HepG2 (cell line): ENCODE results near the gene BEND3. TPM values are rescaled to one million over a fixed set of nuclear protein-coding genes. Genes with fewer than 3 reads are reported as not detected.

Experiments used
- ATAC-seq: fragments of 200-7000 bp; cut with Tn5 transposase; 3 replicates; pipeline ENCODE4 v1.9.1; 2020; ENCODE audit warnings: mild to moderate bottlenecking, moderate library complexity
- BruUV-seq: library from RNA; stranded (reverse); fragments of 400-500 nt; replicated peaks from 2 replicates; lab custom pipeline; 2021; lab: Mats Ljungman, UMichigan
- CTCF ChIA-PET: fragments of 300-600 bp; formaldehyde crosslinking; extraction: SDS; loops from one replicate; lab custom pipeline; 2021; ENCODE audit warnings: low total read pairs, inconsistent platforms, low intra/inter-chr PET ratio; lab: Yijun Ruan, JAX
- POLR2A ChIA-PET: fragments of 350-600 bp; sonication (Branson Sonifier 250); formaldehyde crosslinking; loops from one replicate; lab custom pipeline; 2020; ENCODE audit warnings: antibody characterized with exemption, inconsistent platforms; lab: Yijun Ruan, JAX
- DNase-seq: peaks from one replicate; pipeline ENCODE4 v3.0.0-alpha.2; 2015; ENCODE audit warnings: low spot score
- FAIRE-seq: peaks from 3 replicates; lab custom pipeline; 2011; peaks lifted over from hg19 to GRCh38; lab: Jason Lieb, UNC
- H2AFZ ChIP-seq: one replicate; pipeline ENCODE4 v1.6.1; 2011; ENCODE audit warnings: low read length, inconsistent platforms
- H3K27ac ChIP-seq: fragments of 300-600 bp; 3 replicates; pipeline ENCODE4 v1.8.0; 2011; ENCODE audit warnings: mixed run types, mild to moderate bottlenecking, mixed read lengths, low read length, inconsistent platforms; ENCODE audit not compliant: insufficient read depth; ENCODE audit errors: extremely low read length
- H3K27me3 ChIP-seq, 2 experiments: fragments of 200-600 bp in 1 of 2; 2 replicates in 1 of 2; 3 replicates in 1 of 2; pipeline versions ENCODE4 v1.6.0 to v1.8.0; 2011; ENCODE audit warnings: low read length in 2 of 2, mild to moderate bottlenecking in 2 of 2, moderate library complexity in 2 of 2, inconsistent platforms in 1 of 2; ENCODE audit not compliant: insufficient read depth in 2 of 2, control insufficient read depth in 1 of 2
- H3K36me3 ChIP-seq, 2 experiments: fragments of 200-600 bp in 1 of 2; replicated peaks in 1 of 2; 2 replicates in 1 of 2; 3 replicates in 1 of 2; pipeline versions ENCODE4 v1.5.1 to v1.8.0; 2011; ENCODE audit warnings: low read length in 2 of 2, inconsistent platforms in 1 of 2; ENCODE audit not compliant: insufficient read depth in 2 of 2, control insufficient read depth in 1 of 2
- H3K4me1 ChIP-seq: 2 replicates; pipeline ENCODE4 v1.5.1; 2012; ENCODE audit warnings: low read length, inconsistent platforms; ENCODE audit not compliant: insufficient read depth
- H3K4me2 ChIP-seq: 2 replicates; pipeline ENCODE4 v1.6.0; 2011; ENCODE audit warnings: low read depth, low read length, inconsistent platforms
- H3K4me3 ChIP-seq, 3 experiments: fragments of 200-600 bp in 1 of 3; sonication (generic), shearing (Covaris generic) in 1 of 3; replicated peaks in 1 of 3; 2 replicates each; pipeline ENCODE4 v1.5.1; 2011 to 2016; ENCODE audit warnings: low read length in 3 of 3, inconsistent platforms in 2 of 3, low read depth in 2 of 3, mild to moderate bottlenecking in 2 of 3, control low read depth in 1 of 3, mixed read lengths in 1 of 3; ENCODE audit not compliant: insufficient read depth in 1 of 3
- H3K79me2 ChIP-seq: one replicate; pipeline ENCODE4 v1.6.1; 2011; ENCODE audit warnings: low read length, inconsistent platforms; ENCODE audit not compliant: insufficient read depth
- H3K9ac ChIP-seq: 2 replicates; pipeline ENCODE4 v1.6.0; 2011; ENCODE audit warnings: mild to moderate bottlenecking, low read depth, low read length, inconsistent platforms; ENCODE audit not compliant: insufficient read depth
- H3K9me3 ChIP-seq: 2 replicates; pipeline ENCODE4 v1.5.1; 2012; ENCODE audit warnings: mild to moderate bottlenecking, low read length
- H4K20me1 ChIP-seq: 2 replicates; pipeline ENCODE4 v1.6.0; 2011; ENCODE audit warnings: inconsistent platforms, mild to moderate bottlenecking, low read length, moderate library complexity; ENCODE audit not compliant: insufficient read depth
- BRCA1 ChIP-seq: sonication (generic); formaldehyde crosslinking; IDR thresholded peaks from 2 replicates; pipeline ENCODE4 v1.4.0; 2020; ENCODE audit warnings: missing genetic modification reagents
- FOXK1 ChIP-seq: sonication (generic); formaldehyde crosslinking; IDR thresholded peaks from 2 replicates; pipeline ENCODE4 v1.4.0; 2020; ENCODE audit warnings: low read depth, missing genetic modification reagents, borderline replicate concordance
- FOXO1 ChIP-seq: sonication (generic); formaldehyde crosslinking; IDR thresholded peaks from 2 replicates; pipeline ENCODE4 v1.4.0; 2020; ENCODE audit warnings: missing genetic modification reagents
- FOXP4 ChIP-seq: sonication (generic); formaldehyde crosslinking; IDR thresholded peaks from 2 replicates; pipeline ENCODE4 v1.4.0; 2020; ENCODE audit warnings: missing genetic modification reagents
- KLF9 ChIP-seq: IDR thresholded peaks from 2 replicates; pipeline ENCODE4 v1.6.1; 2016; ENCODE audit warnings: low read depth
- POLR2A ChIP-seq, 2 experiments: IDR thresholded peaks; 2 replicates each; pipeline ENCODE4 v1.6.1; 2011; ENCODE audit warnings: low read depth in 2 of 2, low read length in 2 of 2, mild to moderate bottlenecking in 1 of 2, moderate library complexity in 1 of 2; ENCODE audit not compliant: insufficient read depth in 1 of 2
- PPARG ChIP-seq: conservative IDR thresholded peaks from 2 replicates; pipeline ENCODE4 v1.6.1; 2016; ENCODE audit warnings: missing biosample characterization, missing genetic modification reagents
- SMC3 ChIP-seq: IDR thresholded peaks from 2 replicates; pipeline ENCODE4 v1.6.1; 2011; ENCODE audit warnings: low read length, improper control_type of control experiment
- ZNF441 ChIP-seq: sonication (generic); formaldehyde crosslinking; IDR thresholded peaks from 2 replicates; pipeline ENCODE4 v1.7.0; 2021; ENCODE audit warnings: missing genetic modification reagents, borderline replicate concordance
- ZNF749 ChIP-seq: sonication (generic); formaldehyde crosslinking; IDR thresholded peaks from 2 replicates; pipeline ENCODE4 v1.8.0; 2022; ENCODE audit warnings: mild to moderate bottlenecking, missing genetic modification reagents, moderate library complexity, borderline replicate concordance
- ZNF768 ChIP-seq: sonication (generic); formaldehyde crosslinking; IDR thresholded peaks from 2 replicates; pipeline ENCODE4 v1.4.0; 2020; ENCODE audit warnings: missing genetic modification reagents
- ZNF780A ChIP-seq: sonication (generic); formaldehyde crosslinking; IDR thresholded peaks from 2 replicates; pipeline ENCODE4 v1.8.0; 2022; ENCODE audit warnings: mild to moderate bottlenecking, missing genetic modification reagents, moderate library complexity
- WGBS: methylation state at CpG from one replicate; pipeline ENCODE4 v1.1.6; 2017; ENCODE audit warnings: low lambda C conversion rate; 5-methylcytosine and 5-hydroxymethylcytosine counted together
- in situ Hi-C: cut with HindIII; loops from 2 replicates; pipeline ENCODE4 v1.10.0; 2017; ENCODE audit warnings: low pct_unique_long_range_greater_than_20kb; ENCODE audit not compliant: extremely low pct_ligation_motif_present
- intact Hi-C: fragments of 100-400 bp; cut with micrococcal nuclease; formaldehyde crosslinking; loops from one replicate; pipeline ENCODE4 v1.10.0; 2022; ENCODE audit not compliant: unreplicated experiment
- polyA plus RNA-seq, 8 experiments: library from polyadenylated mRNA; depleted of rRNA in 3 of 8; stranded (reverse) in 7 of 8; unstranded in 1 of 8; fragments of >200 nt; fragmentation: Illumina TruSeq in 4 of 8; extraction: Trizol in 4 of 8; gene quantifications; 2 replicates each; pipeline versions ENCODE4 v1.2.1 to v1.2.3, GENCODE V29; 2011 to 2016; ENCODE audit warnings: low read depth in 4 of 8, missing spikeins in 1 of 8, mixed read lengths in 1 of 8; ENCODE audit not compliant: insufficient read depth in 1 of 8
- total RNA-seq, 5 experiments: library from RNA; depleted of rRNA; stranded (reverse); fragments of >200 nt; fragmentation: Illumina TruSeq; extraction: Trizol; gene quantifications; 2 replicates each; pipeline ENCODE4 v1.2.3, GENCODE V29; 2016; ENCODE audit warnings: low read depth in 1 of 5
- TF ChIP-seq, protein P1 (sequence below): sonication (generic); formaldehyde crosslinking; IDR thresholded peaks from 2 replicates; pipeline ENCODE4 v1.4.0; 2020; ENCODE audit warnings: missing genetic modification reagents

The BEND3 gene
- total and polyA plus RNA-seq, 2 of the 13 experiments (the other 11 are each of a cell fraction or from before 2014, with no cell fraction given), result 1.4 to 5.8 TPM

GRCh38 chr6:107083047-107083768, 32.1 kb downstream of the BEND3 start:
- Histone ChIP-seq H3K79me2 (no peaks in the 10 kb centered on the region), H3K27ac (no peak overlapping the region), H3K4me2 (no peak overlapping the region), H3K36me3 (0 out of 5 replicates have a peak, but pooled peaks cover 0 to 4% of the 10 kb centered on the region in 2 experiments), H3K9me3 (no peaks in the 10 kb centered on the region), H2AFZ (no peak overlapping the region), H3K4me1 (no peaks in the 10 kb centered on the region), H3K9ac (no peak overlapping the region), H3K27me3 (no peaks in the 10 kb centered on the region), H4K20me1 (no peaks in the 10 kb centered on the region), H3K4me3 (no peak overlapping the region)
- DNase-seq (no peak), FAIRE-seq (no peak), ATAC-seq (no peak)
- intact Hi-C loops, result no loop called here
- ChIA-PET CTCF (no interaction called here), POLR2A (no interaction called here)
- in situ Hi-C loops, result no loop called here
- TF ChIP-seq ZNF749 (no peak), SMC3 (no peak), BRCA1 (CRISPR knock-in tag) (no peak), KLF9 (no peak), ZNF768 (CRISPR knock-in tag) (no peak), FOXO1 (CRISPR knock-in tag) (no peak), ZNF441 (no peak), POLR2A (IDR thresholded peaks at IDR 0.05; ENCODE audit: insufficient read depth in 1 of 2, low read depth in 2 of 2, low read length in 2 of 2) (no peak), FOXK1 (CRISPR knock-in tag) (no peak), PPARG (CRISPR knock-in tag) (no peak), FOXP4 (no peak), ZNF780A (CRISPR knock-in tag) (no peak)
- TF ChIP-seq, protein P1, sequence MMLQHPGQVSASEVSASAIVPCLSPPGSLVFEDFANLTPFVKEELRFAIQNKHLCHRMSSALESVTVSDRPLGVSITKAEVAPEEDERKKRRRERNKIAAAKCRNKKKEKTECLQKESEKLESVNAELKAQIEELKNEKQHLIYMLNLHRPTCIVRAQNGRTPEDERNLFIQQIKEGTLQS (CRISPR knock-in tag), result no peak
- 97% methylated on average over 10 of the region's 10 CpGs for WGBS
- BruUV-seq, result no TSS peak
